Liver (tissue), 9 donors: ENCODE data around the gene FOXS1. TPM values are rescaled to one million over a fixed set of nuclear protein-coding genes. Genes with fewer than 3 reads are reported as not detected.

ENCODE experiments used
- DNase-seq: peaks from one replicate; pipeline ENCODE4 v3.0.0-alpha.2; 2017; ENCODE audit warnings: low spot score
- H3K27ac ChIP-seq, 2 donors: one replicate each; pipeline ENCODE4 v1.7.0; 2013; ENCODE audit warnings: inconsistent platforms in 2 of 2, low read length in 2 of 2, control low read depth in 1 of 2, low read depth in 1 of 2, mild to moderate bottlenecking in 1 of 2
- H3K27me3 ChIP-seq, 4 donors: one replicate each; pipeline versions ENCODE4 v1.6.1 to v1.7.0; 2013; ENCODE audit warnings: low read length in 3 of 4, inconsistent platforms in 1 of 4, mild to moderate bottlenecking in 1 of 4, moderate library complexity in 1 of 4; ENCODE audit not compliant: control insufficient read depth in 4 of 4, insufficient read depth in 4 of 4
- H3K36me3 ChIP-seq, 4 donors: one replicate each; pipeline versions ENCODE4 v1.6.1 to v1.7.0; 2013; ENCODE audit warnings: low read length in 3 of 4, mild to moderate bottlenecking in 3 of 4, low read depth in 1 of 4, moderate library complexity in 1 of 4; ENCODE audit not compliant: control insufficient read depth in 4 of 4, insufficient read depth in 3 of 4
- H3K4me1 ChIP-seq, 4 donors: one replicate each; pipeline versions ENCODE4 v1.6.1 to v1.7.0; 2013; ENCODE audit warnings: low read length in 3 of 4, mild to moderate bottlenecking in 3 of 4, moderate library complexity in 1 of 4; ENCODE audit not compliant: control insufficient read depth in 4 of 4, insufficient read depth in 4 of 4
- H3K4me3 ChIP-seq, 3 donors: one replicate each; pipeline versions ENCODE4 v1.6.1 to v1.7.0; 2013; ENCODE audit warnings: low read length in 3 of 3, control low read depth in 1 of 3, low read depth in 1 of 3, mild to moderate bottlenecking in 1 of 3
- H3K9ac ChIP-seq, 2 donors: one replicate each; pipeline ENCODE4 v1.7.0; 2013; ENCODE audit warnings: low read length in 2 of 2, mild to moderate bottlenecking in 2 of 2, moderate library complexity in 2 of 2, control low read depth in 1 of 2, low read depth in 1 of 2
- H3K9me3 ChIP-seq, 4 donors: one replicate each; pipeline versions ENCODE4 v1.6.1 to v1.7.0; 2013; ENCODE audit warnings: low read length in 3 of 4; ENCODE audit not compliant: control insufficient read depth in 4 of 4
- EGR1 ChIP-seq, 2 donors: IDR thresholded peaks; 2 replicates each; pipeline ENCODE4 v1.6.1; 2016 to 2018; ENCODE audit warnings: antibody characterized with exemption in 2 of 2, low read depth in 2 of 2
- FOXA1 ChIP-seq: IDR thresholded peaks from 2 replicates; pipeline ENCODE4 v1.6.1; 2016; ENCODE audit warnings: antibody characterized with exemption
- FOXA2 ChIP-seq: IDR thresholded peaks from 2 replicates; pipeline ENCODE4 v1.6.1; 2016; ENCODE audit warnings: antibody characterized with exemption
- GABPA ChIP-seq, 2 donors: IDR thresholded peaks in 1 of 2; conservative IDR thresholded peaks in 1 of 2; 2 replicates each; pipeline ENCODE4 v1.6.1; 2016; ENCODE audit warnings: antibody characterized with exemption in 2 of 2, mild to moderate bottlenecking in 1 of 2, moderate library complexity in 1 of 2
- HNF4A ChIP-seq, 2 donors: conservative IDR thresholded peaks; 2 replicates each; pipeline ENCODE4 v1.6.1; 2016; ENCODE audit warnings: antibody characterized with exemption in 2 of 2, mild to moderate bottlenecking in 2 of 2
- HNF4G ChIP-seq: IDR thresholded peaks from 2 replicates; pipeline ENCODE4 v1.6.1; 2016; ENCODE audit warnings: antibody characterized with exemption
- JUND ChIP-seq, 2 donors: IDR thresholded peaks; 2 replicates each; pipeline ENCODE4 v1.6.1; 2016; ENCODE audit warnings: antibody characterized with exemption in 2 of 2
- NR2F2 ChIP-seq: IDR thresholded peaks from 2 replicates; pipeline ENCODE4 v1.6.1; 2016; ENCODE audit warnings: antibody characterized with exemption
- RAD21 ChIP-seq, 2 donors: IDR thresholded peaks; 2 replicates each; pipeline ENCODE4 v1.6.1; 2016; ENCODE audit warnings: antibody characterized with exemption in 2 of 2, mild to moderate bottlenecking in 2 of 2
- RXRA ChIP-seq, 2 donors: IDR thresholded peaks; 2 replicates each; pipeline ENCODE4 v1.6.1; 2017 to 2018; ENCODE audit warnings: antibody characterized with exemption in 2 of 2, mild to moderate bottlenecking in 1 of 2
- SP1 ChIP-seq: IDR thresholded peaks from 2 replicates; pipeline ENCODE4 v1.6.1; 2018; ENCODE audit warnings: antibody characterized with exemption, mild to moderate bottlenecking
- TAF1 ChIP-seq: conservative IDR thresholded peaks from 2 replicates; pipeline ENCODE4 v1.6.1; 2016; ENCODE audit warnings: antibody characterized with exemption, mild to moderate bottlenecking
- YY1 ChIP-seq: IDR thresholded peaks from 2 replicates; pipeline ENCODE4 v1.6.1; 2016; ENCODE audit warnings: antibody characterized with exemption, mild to moderate bottlenecking
- WGBS: extraction: QIAGEN DNeasy Blood & Tissue Kit; methylation state at CpG from one replicate; pipeline ENCODE4 v1.1.7; 2013; 5-methylcytosine and 5-hydroxymethylcytosine counted together
- polyA plus RNA-seq, 2 donors: library from polyadenylated mRNA; stranded (reverse) in 1 of 2; unstranded in 1 of 2; fragments of 200-250 nt in 1 of 2; fragments of >200 nt in 1 of 2; fragmentation: Nextera tagmentation in 1 of 2; extraction: Ambion mirVana in 1 of 2; gene quantifications; one replicate each; pipeline versions ENCODE4 v1.2.1 to v1.2.3, GENCODE V29; 2013 to 2015
- total RNA-seq, 2 donors: library from RNA; depleted of rRNA; stranded (reverse); fragments of >200 nt; gene quantifications; one replicate each; pipeline ENCODE4 v1.2.3, GENCODE V29; 2014
- TF ChIP-seq, protein P1 (sequence below): IDR thresholded peaks from 2 replicates; pipeline ENCODE4 v1.6.1; 2016; ENCODE audit warnings: antibody characterized with exemption
- TF ChIP-seq, protein P2 (sequence below): IDR thresholded peaks from 2 replicates; pipeline ENCODE4 v1.6.1; 2016; ENCODE audit warnings: antibody characterized with exemption
- TF ChIP-seq, protein P3 (sequence below): IDR thresholded peaks from 2 replicates; pipeline ENCODE4 v1.6.1; 2016; ENCODE audit warnings: antibody characterized with exemption
- TF ChIP-seq, protein P4 (sequence below): fragments of 150-350 bp; IDR thresholded peaks from 2 replicates; pipeline ENCODE4 v1.5.1; 2017; ENCODE audit warnings: improper control_type of control experiment, low read depth, low read length; ENCODE audit not compliant: missing input control
- TF ChIP-seq, protein P5 (sequence below): IDR thresholded peaks from 2 replicates; pipeline ENCODE4 v1.6.1; 2016; ENCODE audit warnings: antibody characterized with exemption, mild to moderate bottlenecking
- donor health status: healthy.
- donor health status: healthy.
- donor health status: healthy.
- donor health status: healthy.
- donor health status: healthy.

FOXS1 gene
- total and polyA plus RNA-seq, 4 donors, result 0.21 to 0.51 (median 0.28) TPM

DNA sequence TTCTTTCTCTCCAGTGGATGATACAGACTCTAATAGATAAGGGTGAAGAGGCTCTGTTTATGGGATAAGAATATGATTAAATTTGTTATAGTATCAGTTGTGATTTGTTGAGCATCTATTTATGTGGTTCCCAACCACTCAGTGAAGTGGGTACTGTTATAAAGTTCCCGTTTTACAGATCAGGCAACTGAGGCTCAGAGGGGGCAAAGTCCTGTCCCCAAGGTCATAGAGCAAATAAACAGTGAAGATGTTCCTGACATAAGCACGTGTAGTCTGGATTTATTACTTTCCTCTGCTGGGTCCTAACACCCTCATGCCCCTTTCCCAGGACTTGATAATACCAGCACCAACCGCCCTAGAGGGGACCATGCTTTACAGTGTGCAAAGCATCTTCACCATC lies 20.8 kb upstream of the FOXS1 start:
- Histone ChIP-seq H3K36me3 (no peaks in the 10 kb centered on the region), H3K4me1 (peaks cover 4 to 14% (median 12%) of the 10 kb centered on the region in 4 donors), H3K27ac (no peak overlapping the region), H3K9me3 (no peaks in the 10 kb centered on the region), H3K4me3 (no peak overlapping the region), H3K27me3 (peaks cover 0 to 2% (median 0%) of the 10 kb centered on the region in 4 donors), H3K9ac (no peak overlapping the region)
- no peak for DNase-seq
- TF ChIP-seq GABPA (IDR thresholded peaks at IDR 0.05 in 1 of 2, conservative IDR thresholded peaks at IDR 0.05 in 1 of 2) (no peak), HNF4G (no peak), NR2F2 (no peak), YY1 (no peak), TAF1 (no peak)
- TF ChIP-seq, protein P1, sequence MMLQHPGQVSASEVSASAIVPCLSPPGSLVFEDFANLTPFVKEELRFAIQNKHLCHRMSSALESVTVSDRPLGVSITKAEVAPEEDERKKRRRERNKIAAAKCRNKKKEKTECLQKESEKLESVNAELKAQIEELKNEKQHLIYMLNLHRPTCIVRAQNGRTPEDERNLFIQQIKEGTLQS, result no peak
- 72% methylated on average over 3 of the region's 3 CpGs for WGBS

DNA sequence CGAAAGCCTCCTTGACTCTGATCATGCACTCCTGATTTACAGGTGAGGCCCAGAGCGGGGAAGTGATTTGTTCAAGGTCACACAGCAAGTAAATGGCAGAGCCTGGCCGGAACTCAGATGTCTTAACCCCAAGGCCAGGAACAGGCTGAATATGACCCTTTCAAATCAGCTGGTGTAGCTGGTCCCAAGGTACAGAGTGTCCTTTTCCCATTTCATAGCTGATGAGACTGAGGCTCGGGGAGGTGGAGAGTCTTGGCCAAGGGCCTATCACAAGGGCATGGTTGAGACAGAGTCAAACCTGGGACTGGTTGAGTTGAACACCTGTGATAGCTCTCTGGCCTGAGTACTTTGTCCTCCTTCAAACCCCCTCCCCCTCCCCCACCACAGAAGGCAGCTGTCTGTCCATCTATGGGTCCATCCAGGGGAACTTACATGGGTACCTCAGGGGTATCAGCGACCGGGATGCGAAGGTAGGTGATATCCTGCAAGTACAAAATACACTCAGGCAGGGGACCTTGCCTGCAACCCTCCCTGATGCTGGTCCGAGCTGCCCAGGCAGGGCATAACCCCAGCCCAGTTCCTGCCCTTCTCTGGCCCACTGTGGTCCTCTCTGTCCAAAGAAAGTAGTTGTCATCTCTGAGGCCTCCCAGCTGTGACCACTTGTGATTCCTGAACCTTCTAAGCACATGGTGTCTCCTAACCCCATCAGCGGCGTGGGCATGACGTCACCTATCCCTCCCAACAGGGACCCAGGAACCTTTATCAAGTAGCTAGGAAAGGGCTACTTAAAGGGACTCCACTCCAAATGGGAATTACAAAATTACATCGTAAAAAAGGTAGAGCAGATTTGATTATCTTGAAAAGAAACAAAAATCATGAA lies 19.4 kb upstream of the FOXS1 start:
- TF ChIP-seq, protein P1, result no peak
- no peak for TF ChIP-seq SP1
- TF ChIP-seq TAF1, result no peak
- TF ChIP-seq NR2F2, result no peak
- TF ChIP-seq RAD21 (IDR thresholded peaks at IDR 0.05), result no peak
- TF ChIP-seq, protein P2, sequence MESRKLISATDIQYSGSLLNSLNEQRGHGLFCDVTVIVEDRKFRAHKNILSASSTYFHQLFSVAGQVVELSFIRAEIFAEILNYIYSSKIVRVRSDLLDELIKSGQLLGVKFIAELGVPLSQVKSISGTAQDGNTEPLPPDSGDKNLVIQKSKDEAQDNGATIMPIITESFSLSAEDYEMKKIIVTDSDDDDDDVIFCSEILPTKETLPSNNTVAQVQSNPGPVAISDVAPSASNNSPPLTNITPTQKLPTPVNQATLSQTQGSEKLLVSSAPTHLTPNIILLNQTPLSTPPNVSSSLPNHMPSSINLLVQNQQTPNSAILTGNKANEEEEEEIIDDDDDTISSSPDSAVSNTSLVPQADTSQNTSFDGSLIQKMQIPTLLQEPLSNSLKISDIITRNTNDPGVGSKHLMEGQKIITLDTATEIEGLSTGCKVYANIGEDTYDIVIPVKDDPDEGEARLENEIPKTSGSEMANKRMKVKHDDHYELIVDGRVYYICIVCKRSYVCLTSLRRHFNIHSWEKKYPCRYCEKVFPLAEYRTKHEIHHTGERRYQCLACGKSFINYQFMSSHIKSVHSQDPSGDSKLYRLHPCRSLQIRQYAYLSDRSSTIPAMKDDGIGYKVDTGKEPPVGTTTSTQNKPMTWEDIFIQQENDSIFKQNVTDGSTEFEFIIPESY, result no peak
- TF ChIP-seq YY1, result no peak
- TF ChIP-seq, protein P3, sequence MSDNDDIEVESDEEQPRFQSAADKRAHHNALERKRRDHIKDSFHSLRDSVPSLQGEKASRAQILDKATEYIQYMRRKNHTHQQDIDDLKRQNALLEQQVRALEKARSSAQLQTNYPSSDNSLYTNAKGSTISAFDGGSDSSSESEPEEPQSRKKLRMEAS, result no peak
- TF ChIP-seq, protein P4, sequence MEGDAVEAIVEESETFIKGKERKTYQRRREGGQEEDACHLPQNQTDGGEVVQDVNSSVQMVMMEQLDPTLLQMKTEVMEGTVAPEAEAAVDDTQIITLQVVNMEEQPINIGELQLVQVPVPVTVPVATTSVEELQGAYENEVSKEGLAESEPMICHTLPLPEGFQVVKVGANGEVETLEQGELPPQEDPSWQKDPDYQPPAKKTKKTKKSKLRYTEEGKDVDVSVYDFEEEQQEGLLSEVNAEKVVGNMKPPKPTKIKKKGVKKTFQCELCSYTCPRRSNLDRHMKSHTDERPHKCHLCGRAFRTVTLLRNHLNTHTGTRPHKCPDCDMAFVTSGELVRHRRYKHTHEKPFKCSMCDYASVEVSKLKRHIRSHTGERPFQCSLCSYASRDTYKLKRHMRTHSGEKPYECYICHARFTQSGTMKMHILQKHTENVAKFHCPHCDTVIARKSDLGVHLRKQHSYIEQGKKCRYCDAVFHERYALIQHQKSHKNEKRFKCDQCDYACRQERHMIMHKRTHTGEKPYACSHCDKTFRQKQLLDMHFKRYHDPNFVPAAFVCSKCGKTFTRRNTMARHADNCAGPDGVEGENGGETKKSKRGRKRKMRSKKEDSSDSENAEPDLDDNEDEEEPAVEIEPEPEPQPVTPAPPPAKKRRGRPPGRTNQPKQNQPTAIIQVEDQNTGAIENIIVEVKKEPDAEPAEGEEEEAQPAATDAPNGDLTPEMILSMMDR, result no peak
- no peak for TF ChIP-seq JUND (IDR thresholded peaks at IDR 0.05)
- TF ChIP-seq FOXA2, result no peak
- TF ChIP-seq HNF4A (conservative IDR thresholded peaks at IDR 0.05), result no peak
- no peak for TF ChIP-seq EGR1 (IDR thresholded peaks at IDR 0.05; ENCODE audit: low read depth in 2 of 2)
- TF ChIP-seq, protein P5, sequence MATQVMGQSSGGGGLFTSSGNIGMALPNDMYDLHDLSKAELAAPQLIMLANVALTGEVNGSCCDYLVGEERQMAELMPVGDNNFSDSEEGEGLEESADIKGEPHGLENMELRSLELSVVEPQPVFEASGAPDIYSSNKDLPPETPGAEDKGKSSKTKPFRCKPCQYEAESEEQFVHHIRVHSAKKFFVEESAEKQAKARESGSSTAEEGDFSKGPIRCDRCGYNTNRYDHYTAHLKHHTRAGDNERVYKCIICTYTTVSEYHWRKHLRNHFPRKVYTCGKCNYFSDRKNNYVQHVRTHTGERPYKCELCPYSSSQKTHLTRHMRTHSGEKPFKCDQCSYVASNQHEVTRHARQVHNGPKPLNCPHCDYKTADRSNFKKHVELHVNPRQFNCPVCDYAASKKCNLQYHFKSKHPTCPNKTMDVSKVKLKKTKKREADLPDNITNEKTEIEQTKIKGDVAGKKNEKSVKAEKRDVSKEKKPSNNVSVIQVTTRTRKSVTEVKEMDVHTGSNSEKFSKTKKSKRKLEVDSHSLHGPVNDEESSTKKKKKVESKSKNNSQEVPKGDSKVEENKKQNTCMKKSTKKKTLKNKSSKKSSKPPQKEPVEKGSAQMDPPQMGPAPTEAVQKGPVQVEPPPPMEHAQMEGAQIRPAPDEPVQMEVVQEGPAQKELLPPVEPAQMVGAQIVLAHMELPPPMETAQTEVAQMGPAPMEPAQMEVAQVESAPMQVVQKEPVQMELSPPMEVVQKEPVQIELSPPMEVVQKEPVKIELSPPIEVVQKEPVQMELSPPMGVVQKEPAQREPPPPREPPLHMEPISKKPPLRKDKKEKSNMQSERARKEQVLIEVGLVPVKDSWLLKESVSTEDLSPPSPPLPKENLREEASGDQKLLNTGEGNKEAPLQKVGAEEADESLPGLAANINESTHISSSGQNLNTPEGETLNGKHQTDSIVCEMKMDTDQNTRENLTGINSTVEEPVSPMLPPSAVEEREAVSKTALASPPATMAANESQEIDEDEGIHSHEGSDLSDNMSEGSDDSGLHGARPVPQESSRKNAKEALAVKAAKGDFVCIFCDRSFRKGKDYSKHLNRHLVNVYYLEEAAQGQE, result no peak
- no peak for TF ChIP-seq RXRA (IDR thresholded peaks at IDR 0.05)
- no peak for TF ChIP-seq HNF4G
- no peak for TF ChIP-seq FOXA1
- TF ChIP-seq GABPA (IDR thresholded peaks at IDR 0.05 in 1 of 2, conservative IDR thresholded peaks at IDR 0.05 in 1 of 2), result no peak
- 88% methylated on average over 12 of the region's 12 CpGs for WGBS
- no peaks in the 10 kb centered on the region for H3K9me3 ChIP-seq
- H3K27ac ChIP-seq, result no peak overlapping the region
- H3K36me3 ChIP-seq, result no peaks in the 10 kb centered on the region
- H3K4me1 ChIP-seq, result peaks cover 3 to 20% (median 9%) of the 10 kb centered on the region in 4 donors
- DNase-seq, result no peak
- H3K4me3 ChIP-seq, result no peak overlapping the region
- peaks cover 0 to 3% (median under 1%) of the 10 kb centered on the region in 4 donors for H3K27me3 ChIP-seq
- H3K9ac ChIP-seq, result no peak overlapping the region
